ENCODE results near the gene EPHB1.
A peak's percentile ranks its signal among the peaks of the same experiment; 100 is the strongest.
"Not testable (repeated sequence)": the region's sequence is repeated elsewhere in the genome, so short reads cannot be mapped to it uniquely, and the experiment has no call there.

The EPHB1 gene

DNA sequence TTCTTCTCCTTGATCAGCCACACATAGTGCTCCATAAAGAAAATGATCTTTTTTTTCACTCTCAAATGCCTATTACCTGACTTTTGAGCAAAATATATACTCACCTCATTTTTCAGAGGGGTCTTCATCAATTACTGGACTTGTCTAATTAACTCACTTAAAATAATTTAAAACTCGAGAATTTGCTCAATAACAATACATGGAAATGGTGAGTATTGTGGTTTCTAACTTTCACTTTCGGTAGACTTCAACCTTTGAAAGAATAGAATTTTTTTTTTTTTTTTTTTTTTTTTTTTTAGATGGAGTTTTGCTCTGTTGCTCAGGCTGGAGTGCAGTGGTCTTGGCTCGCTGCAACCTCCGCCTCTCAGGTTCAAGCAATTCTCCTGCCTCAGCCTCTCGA lies 17.7 kb upstream of the EPHB1 start:
- DNase-seq (ENCODE audit: low read depth, low spot score) = no peak

DNA sequence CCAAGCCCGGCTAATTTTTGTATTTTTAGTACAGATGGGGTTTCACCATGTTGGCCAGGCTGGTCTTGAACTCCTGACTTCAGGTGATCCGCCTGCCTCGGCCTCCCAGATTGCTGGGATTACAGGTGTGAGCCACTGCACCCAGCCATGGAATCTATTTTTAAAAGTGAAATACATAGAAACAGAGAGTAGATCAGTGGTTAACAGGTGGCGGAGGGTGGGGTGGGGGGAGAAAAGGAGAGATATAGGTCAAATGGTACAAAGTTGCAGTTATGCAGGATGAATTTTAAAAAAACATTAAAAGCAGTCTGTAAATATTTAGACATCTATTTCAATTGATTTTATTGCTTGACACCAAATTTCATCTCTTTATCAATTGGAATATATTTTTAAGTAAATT lies 6.8 kb upstream of the EPHB1 start:
- DNase-seq (ENCODE audit: low read depth, low spot score) = not testable (repeated sequence)

DNA sequence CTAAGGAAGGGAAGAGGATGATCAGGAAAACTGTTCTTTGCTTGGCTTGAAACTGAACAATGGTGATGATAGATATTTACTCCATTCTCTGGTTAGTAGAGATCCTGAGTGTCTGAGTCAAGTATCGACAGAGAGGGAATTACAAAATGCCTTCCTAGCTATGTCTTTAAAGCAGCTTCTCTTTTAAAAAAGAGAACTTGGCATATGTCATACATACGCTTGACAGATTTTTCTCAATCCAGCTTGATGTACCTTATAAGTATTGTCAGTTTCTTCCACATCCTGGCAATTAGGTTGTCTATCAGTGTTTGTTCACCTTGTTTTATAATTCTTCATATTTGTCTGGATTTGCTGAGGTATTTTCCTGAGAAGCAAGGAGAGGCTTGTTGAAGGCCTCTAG lies 5.0 kb upstream of the EPHB1 start:
- DNase-seq (ENCODE audit: low read depth, low spot score) = no peak

DNA sequence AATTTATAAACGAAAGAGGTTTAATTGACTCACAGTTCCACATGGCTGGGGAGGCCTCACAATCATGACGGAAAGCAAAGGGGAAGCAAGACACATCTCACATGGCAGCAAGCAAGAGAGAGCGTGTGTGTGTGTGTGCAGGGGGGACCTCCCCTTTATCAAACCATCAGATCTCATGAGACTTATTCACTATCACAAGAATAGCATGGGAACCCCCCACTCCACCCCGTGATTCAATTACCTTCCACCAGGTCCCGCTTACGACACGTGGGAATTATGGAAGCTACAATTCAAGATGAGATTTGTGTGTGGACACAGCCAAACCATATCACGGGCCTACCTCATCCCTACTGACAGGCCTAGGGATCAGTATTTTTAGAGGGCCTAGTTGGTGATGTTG lies 3.1 kb upstream of the EPHB1 start:
- no peak for DNase-seq (ENCODE audit: low read depth, low spot score)

DNA sequence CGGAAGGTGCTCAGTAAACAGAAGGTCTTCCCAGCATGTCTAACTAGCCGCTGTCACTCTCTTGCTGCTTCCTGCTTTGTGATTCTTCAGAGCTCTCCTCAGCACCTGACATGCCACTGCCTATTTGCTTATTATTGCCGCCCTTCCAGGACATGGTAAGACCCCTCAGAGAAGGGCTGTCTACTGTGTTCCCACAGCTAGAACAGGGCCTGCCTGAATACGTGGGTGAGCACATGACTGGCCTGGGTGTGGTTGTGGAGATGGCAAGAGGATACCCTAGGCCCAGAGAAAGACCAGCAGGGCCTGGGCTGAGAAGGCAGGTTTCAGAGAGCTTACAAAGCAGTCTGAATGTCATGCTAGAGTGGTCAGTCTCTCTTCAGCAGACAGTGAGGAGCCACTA lies 2.4 kb upstream of the EPHB1 start:
- no peak for DNase-seq (ENCODE audit: low read depth, low spot score)

DNA sequence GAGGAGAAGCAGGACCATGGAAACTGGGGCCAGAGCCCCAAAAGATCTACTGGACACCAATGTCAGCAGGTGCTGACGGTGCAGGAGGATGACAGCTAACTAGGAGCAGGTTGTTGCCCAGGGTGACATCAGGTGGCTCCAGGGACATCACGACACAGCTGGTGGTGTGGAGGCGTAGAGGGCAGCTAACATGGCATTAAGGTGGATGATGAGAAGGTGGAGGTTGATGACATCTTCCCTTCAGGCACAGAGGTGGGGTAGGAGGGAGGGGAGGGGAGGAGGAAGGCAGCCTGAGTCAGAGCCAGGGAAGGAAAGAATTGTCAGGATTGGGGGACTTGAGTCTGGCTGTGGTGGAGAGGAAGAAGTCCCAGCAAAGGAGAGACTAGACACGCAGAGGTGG lies 1.5 kb upstream of the EPHB1 start:
- no peak for DNase-seq (ENCODE audit: low read depth, low spot score)

DNA sequence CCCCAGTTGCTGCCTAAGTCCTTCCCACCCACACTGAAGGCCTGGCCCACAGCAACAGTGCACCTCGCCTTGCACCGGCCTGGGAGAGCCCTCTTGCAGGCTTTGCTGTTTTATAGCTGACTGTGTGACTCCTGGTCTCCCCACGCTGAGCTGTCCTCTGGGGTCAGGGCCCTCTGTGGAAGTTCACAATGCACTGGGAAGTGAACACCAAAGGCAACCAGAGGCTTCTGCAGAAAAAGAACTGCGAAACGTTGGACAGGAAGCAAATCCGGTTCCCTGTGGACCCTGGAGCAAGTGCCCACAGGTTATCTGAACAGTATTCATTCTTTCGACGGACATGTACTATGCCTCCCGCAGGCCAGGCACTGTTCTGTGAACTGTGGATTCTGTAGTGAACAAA lies 737 bp upstream of the EPHB1 start:
- no peak for DNase-seq (ENCODE audit: low read depth, low spot score)

DNA sequence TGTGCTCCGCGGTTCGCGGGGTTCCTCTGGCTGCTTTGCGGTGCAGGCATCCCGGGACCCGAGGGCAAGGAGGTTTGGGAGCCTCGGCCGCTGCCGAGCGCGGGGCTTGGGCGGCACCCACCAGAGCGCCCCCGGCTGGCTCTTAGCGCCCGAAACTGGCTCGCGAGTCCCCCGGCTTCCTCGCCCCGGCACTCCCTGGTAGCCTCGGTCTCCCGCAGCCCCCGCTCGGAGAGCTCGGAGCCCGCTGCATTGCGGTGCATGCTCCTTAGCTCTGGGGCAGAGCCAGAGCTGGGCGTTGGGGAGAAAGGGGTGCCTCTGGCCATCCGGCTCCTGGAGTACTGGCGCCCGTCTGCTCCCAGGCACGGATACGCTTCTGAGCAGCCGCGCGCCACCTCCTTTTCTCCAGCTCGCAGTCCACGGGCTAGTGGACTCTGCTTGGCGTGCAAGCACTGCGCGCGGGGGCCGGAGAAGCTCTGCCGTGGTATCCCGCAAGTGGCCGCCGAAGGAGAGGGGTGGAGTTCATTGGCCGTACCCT lies 753 bp downstream of the EPHB1 start:
- no peak for DNase-seq (ENCODE audit: low read depth, low spot score)

DNA sequence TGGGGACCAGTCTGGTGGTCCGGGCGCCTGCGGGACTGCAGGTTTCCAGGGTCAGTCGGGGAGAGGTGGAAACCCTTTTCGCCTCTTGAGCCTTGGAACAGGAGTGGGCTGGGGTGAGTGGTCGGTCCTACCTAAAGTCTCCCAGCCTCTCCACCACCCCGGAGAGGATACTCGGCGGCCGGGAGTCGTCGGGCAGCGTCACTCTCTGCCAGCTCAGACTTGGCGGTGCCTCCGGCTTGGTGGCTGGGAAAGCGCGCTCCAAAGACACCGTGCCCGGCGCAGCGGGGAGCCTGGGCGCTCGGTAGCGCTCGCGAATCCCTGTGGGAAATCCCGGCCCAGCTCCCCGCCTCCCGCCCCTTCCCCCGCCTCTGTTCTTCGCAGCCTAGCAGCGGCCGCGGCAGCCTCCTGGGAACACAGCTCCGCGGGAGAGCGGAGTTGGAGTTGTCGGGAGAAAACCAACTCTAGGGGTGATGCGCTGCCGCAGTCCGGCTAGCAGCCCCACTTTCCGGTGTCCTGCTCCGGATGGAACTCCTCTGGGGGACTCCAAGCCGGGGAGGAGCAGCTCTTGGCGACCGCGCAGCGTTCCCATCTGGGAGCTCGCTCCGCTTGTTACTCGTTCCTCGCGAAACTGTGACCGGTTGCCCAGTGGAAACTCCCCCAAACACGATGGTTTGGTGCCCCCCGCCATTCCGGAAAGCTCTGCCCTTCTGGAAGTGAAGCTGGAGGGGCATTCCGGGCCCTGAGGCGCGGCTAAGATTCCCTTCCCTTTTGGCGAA lies 1.4 kb downstream of the EPHB1 start:
- DNase-seq (ENCODE audit: low read depth, low spot score) = no peak

DNA sequence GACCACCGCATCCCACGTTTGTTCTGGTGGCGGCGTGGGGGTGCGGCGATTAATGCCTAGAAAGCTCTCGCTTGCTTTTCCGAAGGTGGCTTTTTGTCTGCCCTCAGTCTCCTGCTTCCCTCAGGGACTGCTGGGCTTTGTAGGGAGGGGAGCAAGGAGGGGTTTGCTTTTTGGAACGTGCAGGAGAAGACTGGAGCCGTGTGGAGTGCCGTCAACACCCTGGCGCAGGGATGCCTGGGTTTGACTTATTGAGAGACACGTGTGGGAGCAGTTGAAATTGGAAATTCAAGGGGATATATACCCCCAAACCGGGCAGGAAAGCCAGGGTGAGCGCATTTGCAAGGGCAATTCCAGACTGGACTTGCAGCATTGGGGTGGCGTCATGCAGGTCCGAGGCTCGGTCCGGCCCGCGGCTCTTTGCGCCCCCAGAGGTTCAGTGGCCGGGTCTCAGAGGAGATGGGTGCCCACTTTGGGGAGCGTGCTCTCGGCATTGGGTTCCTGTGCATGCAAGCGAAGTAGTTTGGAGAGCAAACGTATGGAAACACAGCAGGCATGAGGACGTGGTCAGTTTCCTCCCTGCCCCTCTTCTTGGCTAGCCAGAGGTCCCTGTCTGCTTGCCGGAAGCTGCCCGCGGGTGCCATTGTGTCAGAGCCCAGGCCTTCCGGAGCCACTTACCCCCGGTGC lies 2.1 kb downstream of the EPHB1 start:
- DNase-seq (ENCODE audit: low read depth, low spot score) = peak; percentile 23

DNA sequence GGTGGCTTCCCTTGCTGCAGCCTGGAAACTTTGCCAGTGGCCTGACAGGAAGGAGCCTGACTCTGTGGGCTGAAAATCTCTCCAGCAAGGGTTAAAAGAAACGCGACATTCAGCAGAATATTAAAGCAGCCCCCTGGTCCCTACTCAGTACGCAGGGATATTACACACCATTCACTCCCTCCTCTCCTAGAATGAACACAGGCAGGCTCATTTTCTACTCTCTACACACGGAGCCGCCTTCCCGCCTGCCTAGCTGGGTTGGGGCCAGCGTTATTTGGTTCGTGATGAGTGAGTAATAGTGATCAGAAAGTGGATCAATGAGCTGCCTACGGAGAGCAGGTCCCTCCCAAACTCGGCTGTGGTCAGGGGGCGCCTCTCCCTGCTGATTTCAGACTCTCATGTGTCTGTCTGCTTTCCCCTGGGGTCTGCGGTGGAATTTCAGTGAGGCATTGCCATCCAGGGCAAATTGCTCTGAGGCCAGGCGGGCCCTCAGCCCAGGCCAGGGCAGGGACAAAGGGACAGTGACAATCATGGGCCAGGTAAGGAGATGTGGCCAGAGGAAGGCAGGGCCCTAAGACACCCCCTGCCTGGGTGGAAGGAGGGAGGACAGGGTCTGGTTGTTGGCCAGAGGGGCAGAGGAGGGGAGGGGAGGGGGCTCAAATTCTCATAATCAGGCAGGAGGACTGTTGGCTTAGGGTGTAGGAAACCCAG lies 2.8 kb downstream of the EPHB1 start:
- no peak for DNase-seq (ENCODE audit: low read depth, low spot score)

DNA sequence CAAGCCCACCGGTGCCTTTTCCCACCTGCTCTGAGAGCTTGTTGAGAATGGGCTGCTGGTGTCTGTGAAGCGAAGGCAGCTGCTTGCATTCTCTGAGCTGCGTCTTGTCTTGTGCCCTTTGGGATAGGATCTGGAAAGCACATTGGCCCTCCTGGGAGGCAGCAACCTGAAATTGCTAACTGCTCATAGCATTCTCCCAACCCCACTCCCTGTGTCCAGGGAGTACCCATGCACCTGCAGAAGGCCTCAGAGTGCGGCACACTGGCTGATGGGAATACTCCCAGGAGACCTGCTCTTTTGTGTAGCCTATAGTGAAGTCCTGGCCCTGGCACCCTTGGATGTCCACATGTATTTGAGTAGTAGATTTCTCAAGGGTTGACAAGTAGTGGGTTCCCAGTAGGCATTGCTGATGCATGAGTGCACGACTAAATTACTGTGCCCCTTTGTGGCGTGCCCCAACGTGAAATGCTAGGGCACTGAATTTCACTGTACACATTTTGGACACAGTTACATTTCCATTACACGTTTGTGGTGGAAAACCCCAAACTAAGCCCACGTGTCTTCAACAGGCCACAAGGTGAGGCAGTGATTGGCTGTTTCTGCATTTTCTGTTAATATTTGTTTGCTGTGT lies 3.7 kb downstream of the EPHB1 start:
- DNase-seq (ENCODE audit: low read depth, low spot score) = no peak

DNA sequence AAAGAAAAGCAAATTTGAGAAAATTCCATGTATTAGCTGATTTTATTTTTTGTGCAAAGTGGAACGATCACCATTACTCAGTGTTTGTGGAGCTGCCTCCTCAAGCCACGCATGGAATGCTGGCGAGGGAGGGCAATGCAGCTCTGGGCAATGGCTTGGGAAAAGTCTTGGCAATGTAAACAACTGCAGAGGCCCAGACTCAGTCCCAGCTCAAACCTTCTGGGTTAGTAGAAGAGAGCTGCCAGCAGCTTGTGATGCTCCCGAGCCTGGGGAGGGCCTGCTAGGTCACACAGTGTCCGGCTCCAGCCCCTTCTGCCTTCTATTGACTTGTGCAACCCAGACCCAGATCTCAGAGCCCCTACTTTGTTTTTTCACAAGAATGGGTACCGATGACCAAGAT lies 4.3 kb downstream of the EPHB1 start:
- no peak for DNase-seq (ENCODE audit: low read depth, low spot score)

DNA sequence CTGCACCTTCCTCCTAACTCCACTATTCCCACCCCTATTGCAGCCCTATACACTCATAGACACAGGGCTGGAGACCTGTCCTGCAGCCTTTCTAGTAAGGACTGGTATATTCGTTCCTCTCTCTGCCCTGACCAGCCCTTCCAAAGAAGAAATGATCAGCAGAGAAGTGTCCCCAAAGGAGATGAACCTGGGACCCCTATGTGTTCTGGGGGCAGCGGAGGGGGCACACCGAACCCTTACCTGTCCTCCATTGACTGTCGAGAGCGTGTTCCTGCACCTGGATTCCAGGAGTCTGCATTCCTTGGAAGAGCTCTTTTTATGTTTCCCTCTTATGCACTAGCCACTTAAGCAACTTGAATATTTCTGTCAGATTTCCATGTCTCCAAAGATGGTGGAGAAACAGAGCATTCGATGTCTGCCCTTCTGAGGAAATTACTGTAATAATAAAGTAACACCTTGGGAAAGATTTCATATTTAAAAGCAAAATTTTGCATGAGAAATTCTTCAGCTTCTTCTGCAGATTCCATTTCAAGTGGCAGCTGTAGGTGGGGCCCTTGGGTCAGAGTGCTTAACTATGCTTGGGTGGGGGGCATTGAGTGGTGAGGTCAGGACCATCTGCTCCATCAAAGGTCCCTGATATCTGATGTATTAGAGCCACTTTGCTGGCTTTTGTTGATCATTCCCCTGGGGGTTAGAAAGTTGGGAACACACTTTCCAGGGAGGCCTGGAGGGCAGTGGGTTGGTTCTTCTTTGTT lies 6.3 kb downstream of the EPHB1 start:
- no peak for DNase-seq (ENCODE audit: low read depth, low spot score)

DNA sequence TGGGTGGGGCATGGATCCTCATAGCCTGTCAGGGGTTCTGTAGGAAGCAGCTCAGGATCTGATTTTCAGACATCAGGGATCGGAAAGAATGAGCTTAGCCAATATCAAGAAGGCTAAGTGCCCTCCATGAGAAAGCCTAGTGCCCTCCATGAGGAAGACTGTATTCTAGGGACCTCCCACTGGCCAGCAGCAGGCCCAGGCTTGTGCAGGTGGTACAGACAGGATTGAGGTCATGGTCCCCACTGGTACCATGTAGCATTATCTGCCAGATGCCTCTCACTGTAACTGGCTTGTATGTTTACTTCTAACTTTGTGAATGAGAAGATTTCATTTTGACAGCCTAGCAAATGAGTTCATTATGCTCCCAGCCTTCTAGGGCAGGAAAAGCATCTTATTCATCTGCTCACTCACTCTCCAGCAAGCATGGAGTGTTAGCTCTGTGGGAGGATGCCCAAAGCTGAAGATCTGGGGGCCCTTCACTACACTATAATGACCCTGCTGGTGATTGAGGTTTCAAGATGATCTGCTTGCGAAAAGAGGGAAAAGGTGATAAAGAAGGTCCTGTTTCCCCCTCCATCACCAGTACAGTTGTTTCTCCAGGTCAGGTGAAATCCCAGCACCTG lies 7.5 kb downstream of the EPHB1 start:
- DNase-seq (ENCODE audit: low read depth, low spot score) = no peak

DNA sequence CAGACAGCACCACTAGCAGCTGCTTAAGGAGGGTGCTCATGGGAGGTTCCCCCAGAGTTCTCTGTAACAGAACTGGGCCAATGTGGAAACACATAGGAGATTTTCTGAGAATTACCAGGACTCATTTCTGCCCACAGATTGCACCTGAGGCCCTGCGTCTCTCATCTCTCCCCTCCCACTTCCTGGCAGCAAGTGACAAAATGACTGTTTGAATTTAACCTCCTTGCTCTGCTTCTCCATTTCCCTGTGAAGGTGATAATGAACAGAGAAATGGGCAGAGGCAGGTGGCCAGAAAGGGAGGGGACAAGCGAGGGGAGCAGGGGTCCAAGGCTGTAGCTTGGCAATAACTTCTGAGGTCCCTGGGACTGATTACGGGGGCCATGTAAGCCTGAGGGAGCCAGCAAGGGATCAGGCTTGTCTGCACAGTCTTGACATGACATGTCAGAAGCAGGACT lies 8.0 kb downstream of the EPHB1 start:
- DNase-seq (ENCODE audit: low read depth, low spot score) = no peak

DNA sequence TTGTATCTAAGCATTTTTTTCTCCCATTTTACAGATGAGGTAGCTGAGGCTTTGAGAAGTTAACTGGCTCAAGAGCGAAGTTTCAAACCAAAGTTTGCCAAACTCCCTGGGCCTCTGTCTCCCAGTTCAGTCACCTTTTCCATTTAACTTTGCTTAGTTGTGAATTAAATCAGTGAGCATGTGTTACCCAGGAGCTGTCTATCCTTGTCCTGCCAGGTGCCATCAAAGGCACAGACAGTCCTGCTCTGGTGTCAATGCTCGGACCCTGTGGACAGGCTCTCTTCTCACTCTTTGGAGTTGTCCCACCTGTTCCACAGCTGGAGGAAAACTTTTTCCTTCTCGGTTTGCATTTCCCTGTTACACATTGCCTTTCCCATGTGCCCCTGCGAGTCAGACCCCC lies 8.6 kb downstream of the EPHB1 start:
- DNase-seq (ENCODE audit: low read depth, low spot score) = no peak

DNA sequence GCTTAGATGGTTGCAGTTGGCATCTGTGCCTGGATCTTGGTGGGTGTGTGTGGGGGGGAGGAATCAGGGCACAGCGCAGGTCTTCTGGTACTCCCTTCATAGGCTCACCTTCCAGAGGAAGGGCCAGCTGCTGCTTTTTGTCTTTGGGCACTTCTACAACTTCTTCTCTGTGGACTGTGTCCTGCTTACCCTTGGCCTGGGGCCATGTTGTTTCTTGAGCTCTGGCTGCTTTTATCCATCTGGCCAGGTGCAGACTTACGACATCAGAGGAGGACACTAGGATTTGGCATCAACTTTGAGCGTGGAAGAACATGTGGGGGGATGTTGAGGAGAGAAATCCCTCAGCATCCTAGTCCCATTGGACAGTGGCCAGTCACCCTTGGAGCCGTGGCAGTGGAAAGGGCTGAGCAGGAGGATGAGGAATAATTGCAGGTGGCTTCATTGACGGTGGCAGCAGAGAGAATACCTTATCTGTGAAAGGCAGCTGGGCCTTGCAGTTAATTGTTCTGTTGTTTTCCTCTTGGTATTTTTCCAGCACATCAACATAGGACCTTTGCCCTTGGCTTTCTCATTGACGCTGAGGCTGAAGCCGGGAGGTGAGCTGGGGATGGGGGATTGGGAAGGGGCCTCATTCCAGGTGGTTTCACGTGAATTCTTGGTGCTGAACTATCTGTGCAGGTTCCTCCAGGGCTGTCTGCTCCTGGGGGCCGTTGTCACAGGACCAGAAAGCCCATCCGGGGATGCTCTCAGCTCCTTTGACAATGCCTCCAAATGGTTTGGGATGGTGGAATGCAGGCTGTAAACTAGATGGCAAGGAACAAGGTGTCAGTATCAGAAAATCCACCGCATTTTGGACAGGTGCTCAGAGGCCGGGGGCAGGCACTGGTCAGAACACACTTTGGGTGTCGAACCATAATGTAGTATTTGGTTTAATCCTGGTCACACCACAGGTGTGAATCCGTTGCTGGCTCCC lies 9.7 kb downstream of the EPHB1 start:
- DNase-seq (ENCODE audit: low read depth, low spot score) = no peak

DNA sequence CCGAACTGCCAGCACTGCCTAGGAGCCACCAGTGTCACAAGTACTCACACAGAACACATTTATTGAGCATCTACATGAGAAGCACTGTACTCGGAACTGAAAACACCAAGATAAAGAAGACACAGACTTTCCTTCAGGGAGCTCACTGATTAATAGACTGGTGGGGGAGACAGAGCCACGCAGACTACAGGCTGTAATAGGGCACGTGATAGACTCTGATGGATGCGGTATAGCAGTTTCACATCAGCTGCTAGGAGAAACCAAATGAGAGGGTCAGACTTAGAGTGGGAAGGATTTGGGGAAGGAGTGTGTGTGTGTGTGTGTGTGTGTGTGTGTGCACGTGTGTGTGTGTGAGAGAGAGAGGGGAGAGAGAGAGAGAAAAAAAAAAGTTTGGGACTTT lies 12.1 kb downstream of the EPHB1 start:
- no peak for DNase-seq (ENCODE audit: low read depth, low spot score)

DNA sequence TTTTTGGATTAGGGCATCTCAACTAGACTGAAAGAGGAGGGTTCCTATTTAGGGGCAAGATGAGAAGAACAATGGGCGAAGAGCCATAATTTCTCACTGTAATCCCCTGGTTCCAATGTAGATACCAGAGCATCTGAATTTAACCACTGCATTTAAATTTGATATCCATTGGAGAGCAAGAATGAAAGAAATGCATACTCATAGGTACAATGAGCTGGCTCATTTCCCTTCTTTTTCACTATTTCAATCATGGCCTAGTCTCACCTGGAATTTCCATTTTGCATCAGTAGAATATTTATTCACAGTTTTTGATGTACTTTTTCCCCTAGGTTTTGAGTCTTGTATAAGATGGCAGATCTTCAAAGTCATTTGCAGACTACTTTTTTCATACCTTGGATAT lies 13.8 kb downstream of the EPHB1 start:
- no peak for DNase-seq (ENCODE audit: low read depth, low spot score)
